SK-N-SH treated with all-trans-retinoic acid at 6 μM for 48 hours (cell line): ENCODE data around the gene SGTA.
"Not testable (repeated sequence)": the region's sequence is repeated elsewhere in the genome, so short reads cannot be mapped to it uniquely, and the experiment has no call there.

Experiments used
- ATAC-seq: fragments of 200-7000 bp; cut with Tn5 transposase; 3 replicates; pipeline ENCODE4 v1.9.1; 2020; ENCODE audit warnings: mild to moderate bottlenecking, moderate library complexity
- ARNTL ChIP-seq: fragments of 450-650 bp; formaldehyde crosslinking; IDR thresholded peaks from 2 replicates; pipeline ENCODE4 v1.5.0; 2020; ENCODE audit warnings: low read depth, mild to moderate bottlenecking, moderate library complexity, borderline replicate concordance
- CSDC2 ChIP-seq: fragments of 250-450 bp; sonication (Bioruptor Pico); IDR thresholded peaks from 2 replicates; pipeline ENCODE4 v1.5.0; 2020; ENCODE audit warnings: mild to moderate bottlenecking, moderate library complexity
- ESRRG ChIP-seq: fragments of 250-450 bp; sonication (Bioruptor Pico); IDR thresholded peaks from 2 replicates; pipeline ENCODE4 v1.6.1; 2021; ENCODE audit warnings: mild to moderate bottlenecking
- GLIS3 ChIP-seq: fragments of 250-450 bp; sonication (Bioruptor Pico); IDR thresholded peaks from 2 replicates; pipeline ENCODE4 v1.5.0; 2020; ENCODE audit warnings: mild to moderate bottlenecking, moderate library complexity
- OSR1 ChIP-seq: fragments of 250-450 bp; sonication (Bioruptor Pico); IDR thresholded peaks from 2 replicates; pipeline ENCODE4 v1.8.0; 2022; ENCODE audit warnings: moderate library complexity, mild to moderate bottlenecking, inconsistent platforms
- PATZ1 ChIP-seq: fragments of 250-450 bp; sonication (Bioruptor Pico); IDR thresholded peaks from 2 replicates; pipeline ENCODE4 v1.8.0; 2020; ENCODE audit warnings: mild to moderate bottlenecking, moderate library complexity, borderline replicate concordance
- PPARA ChIP-seq: fragments of 250-450 bp; sonication (Bioruptor Pico); IDR thresholded peaks from 2 replicates; pipeline ENCODE4 v1.5.0; 2020; ENCODE audit warnings: mild to moderate bottlenecking, borderline replicate concordance
- RARB ChIP-seq: fragments of 250-450 bp; sonication (Bioruptor Pico); IDR thresholded peaks from 2 replicates; pipeline ENCODE4 v1.8.0; 2021; ENCODE audit warnings: mild to moderate bottlenecking, moderate library complexity
- TCF4 ChIP-seq: fragments of 250-450 bp; sonication (Bioruptor Pico); IDR thresholded peaks from 2 replicates; pipeline ENCODE4 v1.8.0; 2021; ENCODE audit warnings: mild to moderate bottlenecking, moderate library complexity, borderline replicate concordance
- TOX ChIP-seq: fragments of 250-450 bp; sonication (Bioruptor Pico); IDR thresholded peaks from 2 replicates; pipeline ENCODE4 v1.8.0; 2021; ENCODE audit warnings: mild to moderate bottlenecking, moderate library complexity, borderline replicate concordance
- ZC3H10 ChIP-seq: fragments of 250-450 bp; sonication (Bioruptor Pico); IDR thresholded peaks from 2 replicates; pipeline ENCODE4 v1.5.1; 2021; ENCODE audit warnings: mild to moderate bottlenecking, moderate library complexity
- ZFP3 ChIP-seq: fragments of 250-450 bp; sonication (Bioruptor Pico); IDR thresholded peaks from 2 replicates; pipeline ENCODE4 v1.5.0; 2020; ENCODE audit warnings: mild to moderate bottlenecking, moderate library complexity
- ZFP30 ChIP-seq: fragments of 450-650 bp; formaldehyde crosslinking; IDR thresholded peaks from 2 replicates; pipeline ENCODE4 v1.5.0; 2022; ENCODE audit warnings: mild to moderate bottlenecking, moderate library complexity
- ZNF70 ChIP-seq: fragments of 450-650 bp; formaldehyde crosslinking; IDR thresholded peaks from 2 replicates; pipeline ENCODE4 v1.5.0; 2020; ENCODE audit warnings: mild to moderate bottlenecking, moderate library complexity
- ZNF8 ChIP-seq: fragments of 450-650 bp; formaldehyde crosslinking; IDR thresholded peaks from 2 replicates; pipeline ENCODE4 v1.5.0; 2020; ENCODE audit warnings: mild to moderate bottlenecking, moderate library complexity
- TF ChIP-seq, protein P1 (sequence below): fragments of 250-450 bp; sonication (Bioruptor Pico); IDR thresholded peaks from 2 replicates; pipeline ENCODE4 v1.5.0; 2020; ENCODE audit warnings: mild to moderate bottlenecking, moderate library complexity
- TF ChIP-seq, protein P2 (sequence below): fragments of 250-450 bp; sonication (Bioruptor Pico); IDR thresholded peaks from 2 replicates; pipeline ENCODE4 v1.8.0; 2021; ENCODE audit warnings: low read depth, mild to moderate bottlenecking, moderate library complexity, borderline replicate concordance

The SGTA gene

GRCh38 chr19:2714531-2715269, 68.4 kb downstream of the SGTA start:
- ATAC-seq: no peak

GRCh38 chr19:2714102-2714501, 69.0 kb downstream of the SGTA start:
- not testable (repeated sequence) for ATAC-seq

More at GRCh38 chr19:2714531-2715269, 68.4 kb downstream of the SGTA start:
- TF ChIP-seq, protein P1, sequence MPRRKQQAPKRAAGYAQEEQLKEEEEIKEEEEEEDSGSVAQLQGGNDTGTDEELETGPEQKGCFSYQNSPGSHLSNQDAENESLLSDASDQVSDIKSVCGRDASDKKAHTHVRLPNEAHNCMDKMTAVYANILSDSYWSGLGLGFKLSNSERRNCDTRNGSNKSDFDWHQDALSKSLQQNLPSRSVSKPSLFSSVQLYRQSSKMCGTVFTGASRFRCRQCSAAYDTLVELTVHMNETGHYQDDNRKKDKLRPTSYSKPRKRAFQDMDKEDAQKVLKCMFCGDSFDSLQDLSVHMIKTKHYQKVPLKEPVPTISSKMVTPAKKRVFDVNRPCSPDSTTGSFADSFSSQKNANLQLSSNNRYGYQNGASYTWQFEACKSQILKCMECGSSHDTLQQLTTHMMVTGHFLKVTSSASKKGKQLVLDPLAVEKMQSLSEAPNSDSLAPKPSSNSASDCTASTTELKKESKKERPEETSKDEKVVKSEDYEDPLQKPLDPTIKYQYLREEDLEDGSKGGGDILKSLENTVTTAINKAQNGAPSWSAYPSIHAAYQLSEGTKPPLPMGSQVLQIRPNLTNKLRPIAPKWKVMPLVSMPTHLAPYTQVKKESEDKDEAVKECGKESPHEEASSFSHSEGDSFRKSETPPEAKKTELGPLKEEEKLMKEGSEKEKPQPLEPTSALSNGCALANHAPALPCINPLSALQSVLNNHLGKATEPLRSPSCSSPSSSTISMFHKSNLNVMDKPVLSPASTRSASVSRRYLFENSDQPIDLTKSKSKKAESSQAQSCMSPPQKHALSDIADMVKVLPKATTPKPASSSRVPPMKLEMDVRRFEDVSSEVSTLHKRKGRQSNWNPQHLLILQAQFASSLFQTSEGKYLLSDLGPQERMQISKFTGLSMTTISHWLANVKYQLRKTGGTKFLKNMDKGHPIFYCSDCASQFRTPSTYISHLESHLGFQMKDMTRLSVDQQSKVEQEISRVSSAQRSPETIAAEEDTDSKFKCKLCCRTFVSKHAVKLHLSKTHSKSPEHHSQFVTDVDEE (CRISPR knock-in tag): no peak
- TF ChIP-seq RARB (CRISPR knock-in tag) (no peak), ESRRG (no peak), PATZ1 (no peak), PPARA (CRISPR knock-in tag) (no peak), ZFP30 (CRISPR knock-in tag) (no peak), OSR1 (CRISPR knock-in tag) (no peak), TCF4 (CRISPR knock-in tag) (no peak), TOX (CRISPR knock-in tag) (no peak), ARNTL (no peak), ZC3H10 (CRISPR knock-in tag) (no peak), ZNF8 (CRISPR knock-in tag) (no peak)

GRCh38 chr19:2713170-2713569, 69.9 kb downstream of the SGTA start:
- ATAC-seq: not testable (repeated sequence)

GRCh38 chr19:2711875-2712205, 71.2 kb downstream of the SGTA start:
- ATAC-seq: no peak
- TF ChIP-seq TOX (CRISPR knock-in tag) (no peak), CSDC2 (CRISPR knock-in tag) (no peak), TCF4 (CRISPR knock-in tag) (no peak), ZNF70 (no peak), ZC3H10 (CRISPR knock-in tag) (no peak), ZFP3 (CRISPR knock-in tag) (no peak), OSR1 (CRISPR knock-in tag) (no peak), PATZ1 (no peak), GLIS3 (CRISPR knock-in tag) (no peak)
- TF ChIP-seq, protein P1 (CRISPR knock-in tag): no peak
- TF ChIP-seq, protein P2, sequence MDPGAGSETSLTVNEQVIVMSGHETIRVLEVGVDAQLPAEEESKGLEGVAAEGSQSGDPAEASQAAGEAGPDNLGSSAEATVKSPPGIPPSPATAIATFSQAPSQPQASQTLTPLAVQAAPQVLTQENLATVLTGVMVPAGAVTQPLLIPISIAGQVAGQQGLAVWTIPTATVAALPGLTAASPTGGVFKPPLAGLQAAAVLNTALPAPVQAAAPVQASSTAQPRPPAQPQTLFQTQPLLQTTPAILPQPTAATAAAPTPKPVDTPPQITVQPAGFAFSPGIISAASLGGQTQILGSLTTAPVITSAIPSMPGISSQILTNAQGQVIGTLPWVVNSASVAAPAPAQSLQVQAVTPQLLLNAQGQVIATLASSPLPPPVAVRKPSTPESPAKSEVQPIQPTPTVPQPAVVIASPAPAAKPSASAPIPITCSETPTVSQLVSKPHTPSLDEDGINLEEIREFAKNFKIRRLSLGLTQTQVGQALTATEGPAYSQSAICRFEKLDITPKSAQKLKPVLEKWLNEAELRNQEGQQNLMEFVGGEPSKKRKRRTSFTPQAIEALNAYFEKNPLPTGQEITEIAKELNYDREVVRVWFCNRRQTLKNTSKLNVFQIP (CRISPR knock-in tag): no peak
- TF ChIP-seq, all 23 proteins: peak for 0
